ENCODE data around the gene RIN1.

RIN1 gene

GRCh38 chr11:66292543-66293332 lies 43.5 kb downstream of the RIN1 start:
- no peaks in the 10 kb centered on the region for H3K9me3 ChIP-seq (ENCODE audit: control insufficient read depth, low read length)
- no peak overlapping the region for H4K91ac ChIP-seq (ENCODE audit: low read length)
- no peak overlapping the region for H3K4ac ChIP-seq (ENCODE audit: low read depth in 1 of 2, low read length in 2 of 2)
- no peak overlapping the region for H2AFZ ChIP-seq (ENCODE audit: low read depth, low read length)
- DNase-seq, result no peak
- H3K23ac ChIP-seq (ENCODE audit: low read length in 2 of 2), result peak overlapping the region in 1 of 2 experiments; percentile 16
- H2BK5ac ChIP-seq (ENCODE audit: low read depth, low read length, poor library complexity, severe bottlenecking), result no peak overlapping the region
- no peak overlapping the region for H2BK120ac ChIP-seq (ENCODE audit: low read depth, low read length)
- no peak overlapping the region for H3K9ac ChIP-seq (ENCODE audit: low read length)
- peaks cover 41 to 57% of the 10 kb centered on the region in 2 experiments for H3K27me3 ChIP-seq (ENCODE audit: control insufficient read depth in 1 of 2, insufficient read depth in 1 of 2, low read length in 2 of 2)
- peaks cover 2% of the 10 kb centered on the region for H3K79me1 ChIP-seq (replicated peaks; ENCODE audit: low read length, poor library complexity, severe bottlenecking)
- no peak overlapping the region for H3K4me3 ChIP-seq (ENCODE audit: insufficient read depth in 1 of 2, low read depth in 1 of 2, low read length in 2 of 2)
- WGBS, result 72% methylated on average over 17 of the region's 17 CpGs
- H3K4me1 ChIP-seq (ENCODE audit: control insufficient read depth, insufficient read depth, low read depth, low read length), result peaks cover 28% of the 10 kb centered on the region
- no peak overlapping the region for H3K27ac ChIP-seq (ENCODE audit: low read length, poor library complexity, severe bottlenecking)
- no peak overlapping the region for H3K18ac ChIP-seq (ENCODE audit: low read depth in 1 of 2, low read length in 2 of 2)
- peaks cover 0 to 14% of the 10 kb centered on the region in 2 experiments for H3K36me3 ChIP-seq (ENCODE audit: control insufficient read depth in 1 of 2, insufficient read depth in 2 of 2, low read depth in 1 of 2, low read length in 2 of 2)
- H2BK15ac ChIP-seq (ENCODE audit: low read depth, poor library complexity, severe bottlenecking), result no peak overlapping the region
- H2AK5ac ChIP-seq (ENCODE audit: low read length, severe bottlenecking), result no peak overlapping the region
- H3K4me2 ChIP-seq (ENCODE audit: low read length, poor library complexity, severe bottlenecking), result no peak overlapping the region
- no peak overlapping the region for H2BK12ac ChIP-seq (ENCODE audit: low read length in 2 of 2)
- no peak overlapping the region for H3K14ac ChIP-seq (ENCODE audit: low read length in 2 of 2)
- no peak overlapping the region for H4K8ac ChIP-seq (ENCODE audit: low read length)

GRCh38 chr11:66291706-66292542 lies 44.3 kb downstream of the RIN1 start, which contains the start of gene TMEM151A:
TSS of gene TMEM151A (plus strand) at chr11:66291894. CDS start at chr11:66292014, 120 bp downstream.
- Histone ChIP-seq H2AK5ac (ENCODE audit: low read length, severe bottlenecking) (no peak within 1 kb of the TSS), H3K4me2 (ENCODE audit: low read length, poor library complexity, severe bottlenecking) (peak within 1 kb of the TSS; percentile 67), H4K8ac (ENCODE audit: low read length) (no peak within 1 kb of the TSS), H2BK12ac (ENCODE audit: low read length in 2 of 2) (no peak within 1 kb of the TSS), H3K79me1 (replicated peaks; ENCODE audit: low read length, poor library complexity, severe bottlenecking) (peaks cover 2% of the 10 kb centered on the region), H3K27ac (ENCODE audit: low read length, poor library complexity, severe bottlenecking) (no peak within 1 kb of the TSS), H3K23ac (ENCODE audit: low read length in 2 of 2) (peak within 1 kb of the TSS in 1 of 2 experiments; percentile 16), H3K4me3 (ENCODE audit: insufficient read depth in 1 of 2, low read depth in 1 of 2, low read length in 2 of 2) (peak within 1 kb of the TSS; percentile 39 to 44), H2BK120ac (ENCODE audit: low read depth, low read length) (no peak within 1 kb of the TSS), H2BK15ac (ENCODE audit: low read depth, poor library complexity, severe bottlenecking) (no peak within 1 kb of the TSS), H3K9me3 (ENCODE audit: control insufficient read depth, low read length) (no peaks in the 10 kb centered on the region), H3K18ac (ENCODE audit: low read depth in 1 of 2, low read length in 2 of 2) (no peak within 1 kb of the TSS), H2BK5ac (ENCODE audit: low read depth, low read length, poor library complexity, severe bottlenecking) (no peak within 1 kb of the TSS), H3K27me3 (ENCODE audit: control insufficient read depth in 1 of 2, insufficient read depth in 1 of 2, low read length in 2 of 2) (peaks cover 37 to 49% of the 10 kb centered on the region in 2 experiments), H3K36me3 (ENCODE audit: control insufficient read depth in 1 of 2, insufficient read depth in 2 of 2, low read depth in 1 of 2, low read length in 2 of 2) (peaks cover 3 to 21% of the 10 kb centered on the region in 2 experiments), H4K91ac (ENCODE audit: low read length) (no peak within 1 kb of the TSS), H3K4me1 (ENCODE audit: control insufficient read depth, insufficient read depth, low read depth, low read length) (peaks cover 34% of the 10 kb centered on the region), H3K14ac (ENCODE audit: low read length in 2 of 2) (no peak within 1 kb of the TSS), H3K9ac (ENCODE audit: low read length) (no peak within 1 kb of the TSS), H2AFZ (ENCODE audit: low read depth, low read length) (no peak within 1 kb of the TSS), H3K4ac (ENCODE audit: low read depth in 1 of 2, low read length in 2 of 2) (no peak within 1 kb of the TSS)
- 3% methylated on average over 49 of the region's 95 CpGs for WGBS
- no peak for DNase-seq

GRCh38 chr11:66291303-66291705 lies 44.9 kb downstream of the RIN1 start:
- Histone ChIP-seq H4K91ac (ENCODE audit: low read length) (no peak overlapping the region), H3K27ac (ENCODE audit: low read length, poor library complexity, severe bottlenecking) (no peak overlapping the region), H2AFZ (ENCODE audit: low read depth, low read length) (no peak overlapping the region), H3K23ac (ENCODE audit: low read length in 2 of 2) (no peak overlapping the region), H3K4me2 (ENCODE audit: low read length, poor library complexity, severe bottlenecking) (peak overlapping the region; percentile 45), H2BK120ac (ENCODE audit: low read depth, low read length) (no peak overlapping the region), H3K4me1 (ENCODE audit: control insufficient read depth, insufficient read depth, low read depth, low read length) (peaks cover 36% of the 10 kb centered on the region), H2BK15ac (ENCODE audit: low read depth, poor library complexity, severe bottlenecking) (no peak overlapping the region), H2AK5ac (ENCODE audit: low read length, severe bottlenecking) (no peak overlapping the region), H2BK5ac (ENCODE audit: low read depth, low read length, poor library complexity, severe bottlenecking) (no peak overlapping the region), H3K9ac (ENCODE audit: low read length) (no peak overlapping the region), H3K4ac (ENCODE audit: low read depth in 1 of 2, low read length in 2 of 2) (no peak overlapping the region), H3K9me3 (ENCODE audit: control insufficient read depth, low read length) (no peaks in the 10 kb centered on the region), H2BK12ac (ENCODE audit: low read length in 2 of 2) (no peak overlapping the region), H3K18ac (ENCODE audit: low read depth in 1 of 2, low read length in 2 of 2) (no peak overlapping the region), H3K36me3 (ENCODE audit: control insufficient read depth in 1 of 2, insufficient read depth in 2 of 2, low read depth in 1 of 2, low read length in 2 of 2) (peaks cover 9 to 26% of the 10 kb centered on the region in 2 experiments), H3K4me3 (ENCODE audit: insufficient read depth in 1 of 2, low read depth in 1 of 2, low read length in 2 of 2) (no peak overlapping the region), H4K8ac (ENCODE audit: low read length) (no peak overlapping the region), H3K14ac (ENCODE audit: low read length in 2 of 2) (no peak overlapping the region), H3K79me1 (replicated peaks; ENCODE audit: low read length, poor library complexity, severe bottlenecking) (peaks cover 7% of the 10 kb centered on the region), H3K27me3 (ENCODE audit: control insufficient read depth in 1 of 2, insufficient read depth in 1 of 2, low read length in 2 of 2) (peaks cover 33 to 44% of the 10 kb centered on the region in 2 experiments)
- WGBS, result 24% methylated on average over 13 of the region's 16 CpGs
- DNase-seq, result no peak

GRCh38 chr11:66290330-66290621 lies 46.0 kb downstream of the RIN1 start:
- Histone ChIP-seq H3K4me3 (ENCODE audit: insufficient read depth in 1 of 2, low read depth in 1 of 2, low read length in 2 of 2) (peak overlapping the region in 1 of 2 experiments; percentile 92), H3K4me2 (ENCODE audit: low read length, poor library complexity, severe bottlenecking) (no peak overlapping the region), H4K91ac (ENCODE audit: low read length) (no peak overlapping the region), H2BK120ac (ENCODE audit: low read depth, low read length) (no peak overlapping the region), H3K9me3 (ENCODE audit: control insufficient read depth, low read length) (no peaks in the 10 kb centered on the region), H3K4ac (ENCODE audit: low read depth in 1 of 2, low read length in 2 of 2) (no peak overlapping the region), H2BK5ac (ENCODE audit: low read depth, low read length, poor library complexity, severe bottlenecking) (no peak overlapping the region), H3K4me1 (ENCODE audit: control insufficient read depth, insufficient read depth, low read depth, low read length) (peaks cover 43% of the 10 kb centered on the region), H3K18ac (ENCODE audit: low read depth in 1 of 2, low read length in 2 of 2) (no peak overlapping the region), H3K9ac (ENCODE audit: low read length) (no peak overlapping the region), H3K27ac (ENCODE audit: low read length, poor library complexity, severe bottlenecking) (no peak overlapping the region), H2AFZ (ENCODE audit: low read depth, low read length) (no peak overlapping the region), H4K8ac (ENCODE audit: low read length) (no peak overlapping the region), H2BK15ac (ENCODE audit: low read depth, poor library complexity, severe bottlenecking) (no peak overlapping the region), H3K23ac (ENCODE audit: low read length in 2 of 2) (no peak overlapping the region), H3K14ac (ENCODE audit: low read length in 2 of 2) (no peak overlapping the region), H3K79me1 (replicated peaks; ENCODE audit: low read length, poor library complexity, severe bottlenecking) (peaks cover 15% of the 10 kb centered on the region), H3K36me3 (ENCODE audit: control insufficient read depth in 1 of 2, insufficient read depth in 2 of 2, low read depth in 1 of 2, low read length in 2 of 2) (peaks cover 17 to 32% of the 10 kb centered on the region in 2 experiments), H2AK5ac (ENCODE audit: low read length, severe bottlenecking) (no peak overlapping the region), H2BK12ac (ENCODE audit: low read length in 2 of 2) (no peak overlapping the region), H3K27me3 (ENCODE audit: control insufficient read depth in 1 of 2, insufficient read depth in 1 of 2, low read length in 2 of 2) (peaks cover 30 to 38% of the 10 kb centered on the region in 2 experiments)
- DNase-seq, result no peak
- WGBS, result 90% methylated on average over 2 of the region's 2 CpGs

All from mesenchymal stem cell (in vitro differentiated cells and primary cell).